SK-N-SH treated with all-trans-retinoic acid at 6 μM for 48 hours (cell line): ENCODE results near the gene ADGRG1.

Source experiments
- ZNF8 ChIP-seq: fragments of 450-650 bp; formaldehyde crosslinking; IDR thresholded peaks from 2 replicates; pipeline ENCODE4 v1.5.0; 2020; ENCODE audit warnings: mild to moderate bottlenecking, moderate library complexity
- TF ChIP-seq, protein P1 (sequence below): fragments of 250-450 bp; sonication (Bioruptor Pico); IDR thresholded peaks from 2 replicates; pipeline ENCODE4 v1.8.0; 2021; ENCODE audit warnings: low read depth, mild to moderate bottlenecking, moderate library complexity, borderline replicate concordance

DNA sequence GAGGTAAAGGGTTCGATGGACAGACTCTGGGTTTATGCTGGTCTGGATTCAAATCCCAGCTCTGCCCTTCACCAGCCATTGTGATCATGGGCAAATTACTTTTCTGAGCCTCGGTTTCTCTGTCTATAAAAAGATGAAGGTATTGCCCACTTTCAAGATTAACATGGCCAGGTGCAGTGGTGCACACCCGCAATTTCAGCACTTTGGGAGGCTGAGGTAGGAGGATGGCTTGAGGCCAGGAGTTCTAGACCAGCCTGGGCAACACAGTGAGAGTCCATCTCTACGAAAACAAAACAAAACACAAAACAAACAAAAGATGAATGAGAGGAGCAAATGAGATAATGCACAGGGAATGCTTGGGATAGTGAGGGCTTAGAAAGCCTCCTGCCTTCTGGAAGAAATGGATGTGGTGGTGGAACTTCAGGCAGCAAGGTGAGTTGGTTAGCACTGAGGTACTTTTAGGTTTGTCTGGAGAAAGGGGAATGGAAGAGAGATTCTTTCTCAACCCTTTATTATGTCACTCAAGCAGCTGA is 48.2 kb downstream of the ADGRG1 start:
- TF ChIP-seq, protein P1, sequence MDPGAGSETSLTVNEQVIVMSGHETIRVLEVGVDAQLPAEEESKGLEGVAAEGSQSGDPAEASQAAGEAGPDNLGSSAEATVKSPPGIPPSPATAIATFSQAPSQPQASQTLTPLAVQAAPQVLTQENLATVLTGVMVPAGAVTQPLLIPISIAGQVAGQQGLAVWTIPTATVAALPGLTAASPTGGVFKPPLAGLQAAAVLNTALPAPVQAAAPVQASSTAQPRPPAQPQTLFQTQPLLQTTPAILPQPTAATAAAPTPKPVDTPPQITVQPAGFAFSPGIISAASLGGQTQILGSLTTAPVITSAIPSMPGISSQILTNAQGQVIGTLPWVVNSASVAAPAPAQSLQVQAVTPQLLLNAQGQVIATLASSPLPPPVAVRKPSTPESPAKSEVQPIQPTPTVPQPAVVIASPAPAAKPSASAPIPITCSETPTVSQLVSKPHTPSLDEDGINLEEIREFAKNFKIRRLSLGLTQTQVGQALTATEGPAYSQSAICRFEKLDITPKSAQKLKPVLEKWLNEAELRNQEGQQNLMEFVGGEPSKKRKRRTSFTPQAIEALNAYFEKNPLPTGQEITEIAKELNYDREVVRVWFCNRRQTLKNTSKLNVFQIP (CRISPR knock-in tag): no peak
- TF ChIP-seq ZNF8 (CRISPR knock-in tag): no peak
